Measurements from ENCODE around the gene SRMS. TPM values are rescaled to one million over a fixed set of nuclear protein-coding genes. Genes with fewer than 3 reads are reported as not detected.

The SRMS gene
- total RNA-seq, 1 experiment from 2014 or later: 0.79 TPM

DNA sequence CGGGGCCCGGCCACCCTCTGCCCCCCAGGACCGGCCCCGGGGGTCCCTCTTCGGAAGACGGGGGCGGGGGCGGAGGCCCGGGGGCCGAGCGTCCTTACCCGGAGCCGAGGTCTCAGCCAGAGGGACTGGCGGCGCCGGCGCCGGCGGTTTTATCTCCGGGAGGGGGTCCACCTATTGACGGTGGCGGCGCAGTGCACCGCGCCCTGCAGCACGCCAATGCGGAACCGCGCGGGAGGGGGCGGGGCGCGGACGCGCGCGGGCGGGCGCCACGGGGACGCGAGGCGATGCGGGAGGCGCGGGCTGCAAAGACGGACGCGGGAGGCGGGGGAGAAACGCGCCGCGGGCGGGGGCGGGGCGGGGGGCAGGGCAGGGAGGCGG is 48.6 kb downstream of the SRMS start, which contains the start of gene EEF1A2:
EEF1A2 (minus strand) TSS at position 124 of the 378 bp plus-strand sequence. CDS start 1,320 bp downstream, outside the sequence.
- no peak within 1 kb of the TSS for H2BK15ac ChIP-seq (ENCODE audit: low read depth, low read length)
- H3K23me2 ChIP-seq (ENCODE audit: insufficient read length, low read depth, low read length, poor library complexity, severe bottlenecking): peaks cover 5% of the 10 kb centered on the region
- Mint-ChIP-seq H3K9me3 (no peaks in the 10 kb centered on the region), H3K27me3 (ENCODE audit: low read depth) (peaks cover 52% of the 10 kb centered on the region), H3K27ac (no peak within 1 kb of the TSS), H3K36me3 (ENCODE audit: insufficient read depth in 1 of 3, low read depth in 3 of 3) (peaks cover 0 to 6% (median 0%) of the 10 kb centered on the region in 3 experiments; a peak in 1 of 7 replicates), H3K4me1 (peaks cover 4 to 10% of the 10 kb centered on the region in 2 experiments; a peak in 3 of 4 replicates), H3K4me3 (peak within 1 kb of the TSS; percentile 47 to 76)
- H3K27ac ChIP-seq (ENCODE audit: insufficient read length, low read depth, low read length): no peak within 1 kb of the TSS
- no peaks in the 10 kb centered on the region for H3K79me2 ChIP-seq (ENCODE audit: insufficient read depth, low read length)
- no peak within 1 kb of the TSS for H4K5ac ChIP-seq (ENCODE audit: insufficient read length, low read depth, low read length)
- no peak within 1 kb of the TSS for H2BK5ac ChIP-seq (ENCODE audit: insufficient read length, low read length)
- no peaks in the 10 kb centered on the region for H3K79me1 ChIP-seq (ENCODE audit: insufficient read depth, low read depth, low read length, poor library complexity, severe bottlenecking)
- TF ChIP-seq, protein P1, sequence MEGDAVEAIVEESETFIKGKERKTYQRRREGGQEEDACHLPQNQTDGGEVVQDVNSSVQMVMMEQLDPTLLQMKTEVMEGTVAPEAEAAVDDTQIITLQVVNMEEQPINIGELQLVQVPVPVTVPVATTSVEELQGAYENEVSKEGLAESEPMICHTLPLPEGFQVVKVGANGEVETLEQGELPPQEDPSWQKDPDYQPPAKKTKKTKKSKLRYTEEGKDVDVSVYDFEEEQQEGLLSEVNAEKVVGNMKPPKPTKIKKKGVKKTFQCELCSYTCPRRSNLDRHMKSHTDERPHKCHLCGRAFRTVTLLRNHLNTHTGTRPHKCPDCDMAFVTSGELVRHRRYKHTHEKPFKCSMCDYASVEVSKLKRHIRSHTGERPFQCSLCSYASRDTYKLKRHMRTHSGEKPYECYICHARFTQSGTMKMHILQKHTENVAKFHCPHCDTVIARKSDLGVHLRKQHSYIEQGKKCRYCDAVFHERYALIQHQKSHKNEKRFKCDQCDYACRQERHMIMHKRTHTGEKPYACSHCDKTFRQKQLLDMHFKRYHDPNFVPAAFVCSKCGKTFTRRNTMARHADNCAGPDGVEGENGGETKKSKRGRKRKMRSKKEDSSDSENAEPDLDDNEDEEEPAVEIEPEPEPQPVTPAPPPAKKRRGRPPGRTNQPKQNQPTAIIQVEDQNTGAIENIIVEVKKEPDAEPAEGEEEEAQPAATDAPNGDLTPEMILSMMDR (conservative IDR thresholded peaks at IDR 0.05): 0 out of 3 replicates have a peak, but pooled peaks have one; percentile 12
- no peak within 1 kb of the TSS for H2AFZ ChIP-seq (ENCODE audit: low read length)
- peaks cover 2% of the 10 kb centered on the region for H4K20me1 ChIP-seq (ENCODE audit: control insufficient read depth, insufficient read depth, insufficient read length)
- no peak within 1 kb of the TSS for H4K8ac ChIP-seq (replicated peaks; ENCODE audit: insufficient read length, low read depth, low read length)
- H2BK120ac ChIP-seq (ENCODE audit: low read depth, low read length, poor library complexity, severe bottlenecking): no peak within 1 kb of the TSS
- no peak within 1 kb of the TSS for H2BK12ac ChIP-seq (ENCODE audit: insufficient read length, low read depth, low read length)
- no CpG with 5 or more reads among the region's 58 CpGs for WGBS (ENCODE audit: extremely low coverage, insufficient read length, low lambda C conversion rate)
- H3K27me3 ChIP-seq (ENCODE audit: insufficient read depth, low read length): peaks cover 4% of the 10 kb centered on the region; the same call in 1 of the 2 replicates
- H3K4me2 ChIP-seq (ENCODE audit: insufficient read depth, insufficient read length, low read length): peak within 1 kb of the TSS; percentile 34
- no peaks in the 10 kb centered on the region for H3K4me1 ChIP-seq (ENCODE audit: insufficient read depth, low read length)
- H3T11ph ChIP-seq (ENCODE audit: low read length): no peak within 1 kb of the TSS
- no peak within 1 kb of the TSS for H2AK5ac ChIP-seq (ENCODE audit: insufficient read length, low read length)
- H3K9me3 ChIP-seq (ENCODE audit: control insufficient read depth, low read depth, low read length): no peaks in the 10 kb centered on the region
- H3K18ac ChIP-seq (ENCODE audit: insufficient read length, low read depth, low read length): no peak within 1 kb of the TSS
- H2BK20ac ChIP-seq (ENCODE audit: low read depth, low read length, poor library complexity, severe bottlenecking): no peak within 1 kb of the TSS
- H3K9ac ChIP-seq (ENCODE audit: extremely low read depth, insufficient read length, low read length): no peak within 1 kb of the TSS
- peak; percentile 31 for DNase-seq
- no peak within 1 kb of the TSS for H4K91ac ChIP-seq (ENCODE audit: insufficient read length, low read depth, low read length)
- H3K14ac ChIP-seq (ENCODE audit: insufficient read depth, low read length): no peak within 1 kb of the TSS
- no peak within 1 kb of the TSS for H3K4ac ChIP-seq (ENCODE audit: low read depth, low read length)
- H3K56ac ChIP-seq (ENCODE audit: insufficient read length, low read depth, low read length): no peak within 1 kb of the TSS
- no peak within 1 kb of the TSS for H3K23ac ChIP-seq (ENCODE audit: insufficient read length, low read depth, low read length)

Measured in H9 (cell line).